GM12878 (cell line): ENCODE measurements around the gene IZUMO1. TPM values are rescaled to one million over a fixed set of nuclear protein-coding genes. Genes with fewer than 3 reads are reported as not detected.

ENCODE experiments used
- ATAC-seq: fragments of 200-7000 bp; cut with Tn5 transposase; 3 replicates; pipeline ENCODE4 v1.9.1; 2020; ENCODE audit warnings: mild to moderate bottlenecking, moderate library complexity
- BruUV-seq: library from RNA; stranded (reverse); fragments of 400-500 nt; replicated peaks from 2 replicates; lab custom pipeline; 2021; lab: Mats Ljungman, UMichigan
- CTCF ChIA-PET: fragments of 300-600 bp; sonication (Branson Sonifier 250); formaldehyde crosslinking; extraction: SDS; loops from one replicate; lab custom pipeline; 2021; ENCODE audit warnings: inconsistent platforms; lab: Yijun Ruan, JAX
- POLR2A ChIA-PET: fragments of 350-600 bp; formaldehyde crosslinking; extraction: SDS; loops from one replicate; lab custom pipeline; 2021; ENCODE audit warnings: inconsistent platforms; lab: Charles Lee
- RAD21 ChIA-PET: fragments of 300-600 bp; sonication (Branson Sonifier 250); formaldehyde crosslinking; loops from one replicate; lab custom pipeline; 2023; ENCODE audit warnings: antibody characterized with exemption; ENCODE audit not compliant: unreplicated experiment; lab: Charles Lee
- SMC1A ChIA-PET: fragments of 300-600 bp; sonication (Branson Sonifier 250); formaldehyde crosslinking; loops from one replicate; lab custom pipeline; 2023; ENCODE audit not compliant: unreplicated experiment, uncharacterized antibody; lab: Charles Lee
- DNase-seq: peaks from one replicate; pipeline ENCODE4 v3.0.0-alpha.2; 2011; ENCODE audit warnings: low read depth, low spot score
- FAIRE-seq: peaks from 3 replicates; lab custom pipeline; 2011; peaks lifted over from hg19 to GRCh38; lab: Jason Lieb, UNC
- H2AFZ ChIP-seq: 2 replicates; pipeline ENCODE4 v1.6.0; 2011; ENCODE audit warnings: low read depth, low read length, control low read depth; ENCODE audit not compliant: control insufficient read depth
- H3K27ac ChIP-seq: 2 replicates; pipeline ENCODE4 v1.5.1; 2011; ENCODE audit warnings: control low read depth; ENCODE audit not compliant: control insufficient read depth, insufficient read depth
- H3K27me3 ChIP-seq, 2 experiments: replicated peaks in 1 of 2; 2 replicates each; pipeline versions ENCODE4 v1.6.0 to v1.6.1; 2011; ENCODE audit warnings: low read length in 1 of 2; ENCODE audit not compliant: control insufficient read depth in 2 of 2, insufficient read depth in 2 of 2
- H3K36me3 ChIP-seq, 2 experiments: 2 replicates each; pipeline ENCODE4 v1.5.1; 2011; ENCODE audit warnings: low read length in 1 of 2; ENCODE audit not compliant: control insufficient read depth in 2 of 2, insufficient read depth in 2 of 2
- H3K4me1 ChIP-seq: 2 replicates; pipeline ENCODE4 v1.6.1; 2011; ENCODE audit warnings: mild to moderate bottlenecking, low read length, moderate library complexity, mixed read lengths; ENCODE audit not compliant: control insufficient read depth, insufficient read depth
- H3K4me2 ChIP-seq: 2 replicates; pipeline ENCODE4 v1.6.0; 2011; ENCODE audit warnings: control low read depth; ENCODE audit not compliant: control insufficient read depth, insufficient read depth
- H3K4me3 ChIP-seq: fragments of 200-600 bp; sonication (generic); 2 replicates; pipeline ENCODE4 v1.5.1; 2016
- H3K79me2 ChIP-seq: 2 replicates; pipeline ENCODE4 v1.6.0; 2011; ENCODE audit warnings: low read length; ENCODE audit not compliant: control insufficient read depth, insufficient read depth
- H3K9ac ChIP-seq: 2 replicates; pipeline ENCODE4 v1.8.0; 2011; ENCODE audit warnings: low read length, control low read depth, mixed read lengths; ENCODE audit not compliant: control insufficient read depth, insufficient read depth
- H3K9me3 ChIP-seq: replicated peaks from 3 replicates; pipeline ENCODE4 v1.5.1; 2011; ENCODE audit warnings: mild to moderate bottlenecking, low read length; ENCODE audit not compliant: control insufficient read depth, insufficient read depth
- H4K20me1 ChIP-seq: 2 replicates; pipeline ENCODE4 v1.6.0; 2011; ENCODE audit not compliant: control insufficient read depth, insufficient read depth
- BMI1 ChIP-seq: fragments of 450-650 bp; IDR thresholded peaks from 2 replicates; pipeline ENCODE4 v1.6.1; 2016; ENCODE audit warnings: mild to moderate bottlenecking, moderate library complexity, borderline replicate concordance
- FOS ChIP-seq: IDR thresholded peaks from 3 replicates; pipeline ENCODE4 v1.6.1; 2011; ENCODE audit warnings: borderline replicate concordance; ENCODE audit not compliant: insufficient read length; ENCODE audit errors: extremely low read depth
- HDAC2 ChIP-seq: fragments of 200-600 bp; sonication (generic); IDR thresholded peaks from 2 replicates; pipeline ENCODE4 v1.6.1; 2017
- LARP7 ChIP-seq: fragments of 450-650 bp; IDR thresholded peaks from 2 replicates; pipeline ENCODE4 v1.6.1; 2017; ENCODE audit warnings: mild to moderate bottlenecking
- TARDBP ChIP-seq: IDR thresholded peaks from 2 replicates; pipeline ENCODE4 v1.6.1; 2016; ENCODE audit warnings: borderline replicate concordance
- YY1 ChIP-seq: IDR thresholded peaks from 2 replicates; pipeline ENCODE4 v1.6.1; 2011; ENCODE audit warnings: low read depth, mild to moderate bottlenecking, low read length
- ZBTB33 ChIP-seq: fragments of 450-650 bp; IDR thresholded peaks from 2 replicates; pipeline ENCODE4 v1.6.1; 2017; ENCODE audit warnings: mild to moderate bottlenecking
- ZNF207 ChIP-seq: fragments of 450-650 bp; IDR thresholded peaks from 2 replicates; pipeline ENCODE4 v1.6.1; 2014; ENCODE audit warnings: antibody characterized with exemption, mild to moderate bottlenecking, borderline replicate concordance
- ZNF622 ChIP-seq: fragments of 450-650 bp; IDR thresholded peaks from 2 replicates; pipeline ENCODE4 v1.6.1; 2017; ENCODE audit warnings: mild to moderate bottlenecking, inconsistent platforms
- WGBS: methylation state at CpG from one replicate; pipeline ENCODE4 v1.1.6; 2016; ENCODE audit warnings: low lambda C conversion rate; ENCODE audit not compliant: insufficient replicate concordance, insufficient coverage; ENCODE audit errors: missing lambda C conversion rate; 5-methylcytosine and 5-hydroxymethylcytosine counted together
- in situ Hi-C: fragments of 300-500 bp; cut with MboI; formaldehyde crosslinking; loops from 9 replicates; pipeline ENCODE4 v1.14.3; 2018; ENCODE audit warnings: mixed read lengths
- intact Hi-C: fragments of 100-400 bp; cut with micrococcal nuclease; formaldehyde crosslinking; loops from one replicate; pipeline ENCODE4 v1.14.2; 2022; ENCODE audit not compliant: unreplicated experiment
- polyA plus RNA-seq, 11 experiments: library from polyadenylated mRNA; depleted of rRNA in 4 of 11; unstranded in 6 of 11; stranded (reverse) in 5 of 11; fragments of >200 nt; fragmentation: Nextera tagmentation in 4 of 11; fragmentation: Illumina TruSeq in 1 of 11; extraction: Ambion mirVana in 4 of 11; extraction: Trizol in 1 of 11; gene quantifications; 1 replicate in 1 of 11; 2 replicates in 10 of 11; pipeline versions ENCODE4 v1.2.1 to v1.2.3, GENCODE V29; 2011 to 2016; ENCODE audit warnings: inconsistent platforms in 2 of 11, missing spikeins in 2 of 11, low read depth in 1 of 11
- total RNA-seq, 4 experiments: library from RNA; depleted of rRNA in 3 of 4; stranded (reverse); fragments of >200 nt in 3 of 4; fragmentation: Illumina TruSeq in 1 of 4; extraction: Trizol in 1 of 4; gene quantifications; 2 replicates each; pipeline versions ENCODE4 v1.2.1 to v1.2.3, GENCODE V29; 2013 to 2021
- TF ChIP-seq, protein P1 (sequence below), 3 experiments: IDR thresholded peaks in 2 of 3; conservative IDR thresholded peaks in 1 of 3; 2 replicates each; pipeline ENCODE4 v1.5.1; 2011; ENCODE audit warnings: low read depth in 3 of 3, low read length in 3 of 3, mild to moderate bottlenecking in 3 of 3, control low read depth in 2 of 3, moderate library complexity in 2 of 3, inconsistent platforms in 1 of 3, mixed read lengths in 1 of 3; ENCODE audit not compliant: control insufficient read depth in 2 of 3, insufficient read depth in 1 of 3; ENCODE audit errors: extremely low read depth in 1 of 3

IZUMO1 gene
- total and polyA plus RNA-seq, 10 of the 15 experiments (the other 5 are each of a cell fraction or from before 2014, with no cell fraction given) = not detected

DNA sequence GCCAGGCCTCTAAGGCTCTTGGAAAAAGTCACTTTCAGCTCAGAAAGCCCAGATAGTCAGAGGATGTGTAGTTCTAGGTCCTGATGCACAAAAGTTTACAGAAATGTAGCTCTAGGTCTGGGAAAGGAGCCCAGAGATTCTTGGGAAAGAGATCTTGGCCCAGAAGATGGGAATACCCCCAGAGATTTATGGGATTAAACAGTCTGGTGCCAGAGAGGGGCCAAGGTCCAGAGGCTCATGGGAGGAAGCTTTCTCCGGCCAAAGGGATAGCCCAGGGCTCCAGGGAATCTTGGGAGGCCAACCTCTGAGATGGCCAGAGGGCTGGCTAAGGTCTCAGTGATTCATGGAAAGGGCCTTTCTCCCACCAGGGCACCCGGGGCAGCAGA lies 49.0 kb upstream of the IZUMO1 start:
- Histone ChIP-seq H3K4me1 (peaks cover 6% of the 10 kb centered on the region), H3K27me3 (no peaks in the 10 kb centered on the region), H3K9ac (no peak overlapping the region), H3K4me3 (no peak overlapping the region), H4K20me1 (no peaks in the 10 kb centered on the region), H3K27ac (no peak overlapping the region), H3K79me2 (no peaks in the 10 kb centered on the region), H3K36me3 (no peaks in the 10 kb centered on the region; a peak in 1 of 4 replicates), H3K9me3 (no peaks in the 10 kb centered on the region), H2AFZ (peak overlapping the region; percentile 98; the same call in 1 of the 2 replicates), H3K4me2 (peak overlapping the region; percentile 71; the same call in 1 of the 2 replicates)
- intact Hi-C loops = loop anchor here (1.0 kb wide), 1 partner anchor 40 kb away; no protein-coding TSS in a partner anchor
- ChIA-PET SMC1A (interaction anchor here (0.7 to 4.1 kb wide), 22 partner anchors 9 to 196 kb away, joined by 3 to 41 read pairs (median 6); partner anchors contain the start of genes BCAT2 and HSD17B14), POLR2A (interaction anchor here (0.6 to 2.1 kb wide), 14 partner anchors 14 to 432 kb away, joined by 3 to 8 read pairs (median 4); partner anchors contain the start of genes CA11, GYS1, HSD17B14 and RUVBL2), CTCF (interaction anchor here (0.6 to 26.1 kb wide), 25 partner anchors 10 to 197 kb away, joined by 3 to 520 read pairs (median 7); partner anchors contain the start of genes BCAT2, CA11, GYS1 and HSD17B14), RAD21 (interaction anchor here (0.6 to 4.1 kb wide), 23 partner anchors 11 to 198 kb away, joined by 3 to 72 read pairs (median 6); partner anchors contain the start of genes BAX, BCAT2, CA11 and DHDH)
- FAIRE-seq (no peak), ATAC-seq (no peak), DNase-seq (no peak)
- in situ Hi-C loops = loop anchor here (5.0 kb wide), 2 partner anchors 42 to 177 kb away; partner anchors contain the start of gene HSD17B14
- WGBS = 77% methylated on average over 2 of the region's 2 CpGs
- BruUV-seq = no TSS peak
- TF ChIP-seq ZNF622 (no peak), ZNF207 (0 out of 2 replicates have a peak, but pooled peaks have one; percentile 15)

- ChIA-PET SMC1A (interaction anchor here (0.7 to 4.1 kb wide), 24 partner anchors 9 to 197 kb away, joined by 3 to 41 read pairs (median 6); partner anchors contain the start of genes BCAT2 and HSD17B14), RAD21 (interaction anchor here (0.6 to 4.1 kb wide), 24 partner anchors 12 to 198 kb away, joined by 3 to 72 read pairs (median 6); partner anchors contain the start of genes BAX, BCAT2, CA11 and DHDH), CTCF (interaction anchor here (0.6 to 26.1 kb wide), 25 partner anchors 10 to 198 kb away, joined by 3 to 520 read pairs (median 7); partner anchors contain the start of genes BCAT2, CA11, GYS1 and HSD17B14), POLR2A (interaction anchor here (0.6 to 2.1 kb wide), 12 partner anchors 14 to 431 kb away, joined by 3 to 8 read pairs (median 4); partner anchors contain the start of genes CA11, GYS1, HSD17B14 and RUVBL2)
- no peaks in the 10 kb centered on the region for H3K79me2 ChIP-seq
- H3K27me3 ChIP-seq = no peaks in the 10 kb centered on the region
- no peak overlapping the region for H3K27ac ChIP-seq
- ATAC-seq (peak; percentile 98), DNase-seq (peak; percentile 76), FAIRE-seq (peak; percentile 98)
- peaks cover 6% of the 10 kb centered on the region for H3K4me1 ChIP-seq
- WGBS = 2% methylated on average over 38 of the region's 38 CpGs
- in situ Hi-C loops = loop anchor here (5.0 kb wide), 2 partner anchors 42 to 177 kb away; partner anchors contain the start of gene HSD17B14
- peak overlapping the region; percentile 98 for H2AFZ ChIP-seq
- peak overlapping the region; percentile 67; the same call in 1 of the 2 replicates for H3K4me3 ChIP-seq
- intact Hi-C loops = loop anchor here (1.0 kb wide), 1 partner anchor 40 kb away; no protein-coding TSS in a partner anchor
- H3K4me2 ChIP-seq = peak overlapping the region; percentile 71
- no peaks in the 10 kb centered on the region for H3K9me3 ChIP-seq
- H4K20me1 ChIP-seq = no peaks in the 10 kb centered on the region
- BruUV-seq = no TSS peak
- peak overlapping the region; percentile 45; the same call in 1 of the 2 replicates for H3K9ac ChIP-seq
- no peaks in the 10 kb centered on the region; a peak in 1 of 4 replicates for H3K36me3 ChIP-seq
- peak; percentile 81; the same call in 1 of the 2 replicates for TF ChIP-seq LARP7
- TF ChIP-seq YY1 = peak; percentile 90
- no peak for TF ChIP-seq FOS
- TF ChIP-seq, protein P1, sequence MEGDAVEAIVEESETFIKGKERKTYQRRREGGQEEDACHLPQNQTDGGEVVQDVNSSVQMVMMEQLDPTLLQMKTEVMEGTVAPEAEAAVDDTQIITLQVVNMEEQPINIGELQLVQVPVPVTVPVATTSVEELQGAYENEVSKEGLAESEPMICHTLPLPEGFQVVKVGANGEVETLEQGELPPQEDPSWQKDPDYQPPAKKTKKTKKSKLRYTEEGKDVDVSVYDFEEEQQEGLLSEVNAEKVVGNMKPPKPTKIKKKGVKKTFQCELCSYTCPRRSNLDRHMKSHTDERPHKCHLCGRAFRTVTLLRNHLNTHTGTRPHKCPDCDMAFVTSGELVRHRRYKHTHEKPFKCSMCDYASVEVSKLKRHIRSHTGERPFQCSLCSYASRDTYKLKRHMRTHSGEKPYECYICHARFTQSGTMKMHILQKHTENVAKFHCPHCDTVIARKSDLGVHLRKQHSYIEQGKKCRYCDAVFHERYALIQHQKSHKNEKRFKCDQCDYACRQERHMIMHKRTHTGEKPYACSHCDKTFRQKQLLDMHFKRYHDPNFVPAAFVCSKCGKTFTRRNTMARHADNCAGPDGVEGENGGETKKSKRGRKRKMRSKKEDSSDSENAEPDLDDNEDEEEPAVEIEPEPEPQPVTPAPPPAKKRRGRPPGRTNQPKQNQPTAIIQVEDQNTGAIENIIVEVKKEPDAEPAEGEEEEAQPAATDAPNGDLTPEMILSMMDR (IDR thresholded peaks at IDR 0.05 in 2 of 3, conservative IDR thresholded peaks at IDR 0.05 in 1 of 3; ENCODE audit: control insufficient read depth in 2 of 3, extremely low read depth in 1 of 3, insufficient read depth in 1 of 3, low read depth in 3 of 3, low read length in 3 of 3) = peak; percentile 87 to 93 (median 91); a peak in 5 of 6 replicates
- TF ChIP-seq HDAC2 = no peak
- TF ChIP-seq BMI1 = no peak
- no peak for TF ChIP-seq ZBTB33
- TF ChIP-seq TARDBP = peak; percentile 95
These were observed 48.5 kb upstream of the IZUMO1 start for GRCh38 chr19:48795055-48795684.
